KMS-11 (cell line): ENCODE data around the gene DOC2B.

Experiments used
- H2AFZ ChIP-seq: fragments of 200-600 bp; sonication (generic); 2 replicates; pipeline ENCODE4 v1.6.1; 2016; ENCODE audit warnings: antibody characterized with exemption, mixed run types, low read depth
- H3K27ac ChIP-seq: fragments of 200-600 bp; sonication (generic); 2 replicates; pipeline ENCODE4 v1.6.1; 2016; ENCODE audit warnings: mild to moderate bottlenecking, mixed run types
- H3K27me3 ChIP-seq: fragments of 200-600 bp; sonication (generic); 2 replicates; pipeline ENCODE4 v1.6.1; 2017; ENCODE audit warnings: mild to moderate bottlenecking, low read depth, mixed run types, moderate library complexity; ENCODE audit not compliant: insufficient read depth
- H3K36me3 ChIP-seq: fragments of 200-600 bp; sonication (generic); 2 replicates; pipeline ENCODE4 v1.6.1; 2017; ENCODE audit warnings: mild to moderate bottlenecking, mixed run types; ENCODE audit not compliant: insufficient read depth
- H3K4me1 ChIP-seq: fragments of 200-600 bp; sonication (generic); 2 replicates; pipeline ENCODE4 v1.6.1; 2016; ENCODE audit warnings: mild to moderate bottlenecking, low read depth, mixed run types; ENCODE audit not compliant: poor library complexity, severe bottlenecking
- H3K4me2 ChIP-seq: fragments of 200-600 bp; sonication (generic); 2 replicates; pipeline ENCODE4 v1.7.0; 2016; ENCODE audit warnings: mild to moderate bottlenecking, mixed run types
- H3K4me3 ChIP-seq: fragments of 200-600 bp; sonication (generic); IDR thresholded peaks from 2 replicates; pipeline ENCODE4 v1.6.1; 2017; ENCODE audit warnings: low read depth, low read length, mixed read lengths; ENCODE audit not compliant: insufficient read depth
- H3K79me2 ChIP-seq: fragments of 200-600 bp; sonication (generic); 2 replicates; pipeline ENCODE4 v1.6.1; 2016; ENCODE audit warnings: low read depth, mixed run types; ENCODE audit not compliant: insufficient read depth
- H3K9ac ChIP-seq: fragments of 200-600 bp; sonication (generic); 2 replicates; pipeline ENCODE4 v1.6.1; 2016; ENCODE audit warnings: mild to moderate bottlenecking, mixed run types
- H4K20me1 ChIP-seq: fragments of 200-600 bp; sonication (generic); 2 replicates; pipeline ENCODE4 v1.6.1; 2016; ENCODE audit warnings: mild to moderate bottlenecking, mixed run types; ENCODE audit not compliant: insufficient read depth
- CTCF ChIP-seq: fragments of 200-600 bp; sonication (generic); conservative IDR thresholded peaks from 2 replicates; pipeline ENCODE4 v1.6.1; 2017; ENCODE audit warnings: low read depth, mild to moderate bottlenecking, antibody characterized with exemption, low read length, moderate library complexity, mixed read lengths

Gene DOC2B

GRCh38 chr17:177762-178161 is 3.7 kb downstream of the DOC2B start:
- H3K4me2 ChIP-seq = no peak overlapping the region
- no peak overlapping the region for H2AFZ ChIP-seq
- no peak for TF ChIP-seq CTCF
- no peaks in the 10 kb centered on the region; the same call in 1 of the 2 replicates for H3K27me3 ChIP-seq
- no peak overlapping the region for H3K4me3 ChIP-seq
- H3K36me3 ChIP-seq = no peaks in the 10 kb centered on the region
- H3K79me2 ChIP-seq = no peaks in the 10 kb centered on the region
- H3K27ac ChIP-seq = no peak overlapping the region
- H4K20me1 ChIP-seq = no peaks in the 10 kb centered on the region
- no peaks in the 10 kb centered on the region for H3K4me1 ChIP-seq
- no peak overlapping the region for H3K9ac ChIP-seq

DNA sequence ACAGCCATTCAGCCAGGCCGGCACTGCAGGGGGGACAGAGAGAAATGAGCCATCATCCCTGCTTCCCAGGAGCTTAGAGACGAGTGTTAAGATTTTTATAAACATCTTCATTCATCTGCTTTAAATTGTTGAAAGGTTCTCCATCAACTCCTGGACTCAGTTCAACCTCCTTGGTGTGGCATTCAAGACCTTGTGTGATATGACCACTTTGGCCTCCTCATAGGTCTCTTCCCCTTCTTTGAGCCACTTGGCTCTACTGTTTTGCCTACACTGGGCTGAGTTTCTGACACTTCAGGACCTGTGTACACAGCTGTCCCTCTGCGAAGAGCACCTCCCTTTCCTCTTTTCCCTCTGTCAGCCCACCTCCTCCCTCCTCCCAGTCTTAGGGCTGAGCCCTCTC is 4.3 kb downstream of the DOC2B start:
- H4K20me1 ChIP-seq = no peaks in the 10 kb centered on the region
- H3K36me3 ChIP-seq = no peaks in the 10 kb centered on the region
- no peaks in the 10 kb centered on the region; the same call in 1 of the 2 replicates for H3K27me3 ChIP-seq
- H3K4me1 ChIP-seq = no peaks in the 10 kb centered on the region
- no peak overlapping the region for H3K27ac ChIP-seq
- H3K79me2 ChIP-seq = no peaks in the 10 kb centered on the region
- no peak overlapping the region for H3K4me3 ChIP-seq
- H3K9ac ChIP-seq = no peak overlapping the region
- H2AFZ ChIP-seq = no peak overlapping the region
- no peak overlapping the region for H3K4me2 ChIP-seq
- TF ChIP-seq CTCF = no peak

- TF ChIP-seq CTCF = no peak
Measured at GRCh38 chr17:173166-173911, 8.1 kb downstream of the DOC2B start.

GRCh38 chr17:172401-172800 is 9.0 kb downstream of the DOC2B start:
- Histone ChIP-seq H3K9ac (no peak overlapping the region), H3K27ac (no peak overlapping the region), H3K4me2 (no peak overlapping the region), H3K27me3 (no peaks in the 10 kb centered on the region; the same call in 1 of the 2 replicates), H3K79me2 (no peaks in the 10 kb centered on the region), H2AFZ (no peak overlapping the region), H3K4me3 (no peak overlapping the region), H4K20me1 (no peaks in the 10 kb centered on the region), H3K36me3 (no peaks in the 10 kb centered on the region), H3K4me1 (no peaks in the 10 kb centered on the region)
- no peak for TF ChIP-seq CTCF

More at GRCh38 chr17:173166-173911, 8.1 kb downstream of the DOC2B start:
- H3K27me3 ChIP-seq = no peaks in the 10 kb centered on the region; the same call in 1 of the 2 replicates
- H3K4me1 ChIP-seq = no peaks in the 10 kb centered on the region
- H4K20me1 ChIP-seq = no peaks in the 10 kb centered on the region
- H3K9ac ChIP-seq = no peak overlapping the region
- no peaks in the 10 kb centered on the region for H3K79me2 ChIP-seq
- no peak overlapping the region for H3K4me3 ChIP-seq
- no peak overlapping the region for H3K4me2 ChIP-seq
- H3K36me3 ChIP-seq = no peaks in the 10 kb centered on the region
- no peak overlapping the region for H2AFZ ChIP-seq
- no peak overlapping the region for H3K27ac ChIP-seq
